D721Med (cell line): ENCODE measurements around the gene RBM10.

Experiments used
- DNase-seq: peaks from one replicate; pipeline ENCODE4 v3.0.0; 2011; ENCODE audit warnings: low spot score; ENCODE audit not compliant: insufficient read length
- FAIRE-seq: peaks from 2 replicates; lab custom pipeline; 2011; peaks lifted over from hg19 to GRCh38; lab: Jason Lieb, UNC
- CTCF ChIP-seq: IDR thresholded peaks from 2 replicates; pipeline ENCODE4 v1.5.1; 2012; ENCODE audit warnings: mild to moderate bottlenecking, control low read depth; ENCODE audit not compliant: insufficient read depth; ENCODE audit errors: missing control alignments

Gene RBM10

DNA sequence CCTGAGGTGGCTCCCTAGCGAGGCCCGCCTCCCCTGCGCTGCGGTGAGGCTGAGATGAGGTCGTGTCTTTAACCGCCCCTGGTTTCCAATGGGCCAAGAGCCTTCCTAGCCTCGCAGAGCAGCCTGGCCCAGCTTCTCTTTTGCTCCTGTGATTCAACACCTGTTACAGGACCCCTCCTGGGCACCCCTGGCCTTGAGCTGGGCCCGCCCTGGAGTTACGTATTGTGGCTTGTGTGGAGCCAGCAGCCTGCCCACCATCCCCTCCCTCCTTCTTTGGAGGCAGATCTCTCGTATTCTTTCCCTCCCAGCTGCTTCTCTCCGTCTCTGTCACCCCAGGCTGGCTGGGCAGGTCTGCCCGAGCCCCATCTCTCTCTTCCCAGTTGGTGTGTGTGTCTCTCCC is 29.4 kb downstream of the RBM10 start:
- FAIRE-seq (no peak), DNase-seq (no peak)
- TF ChIP-seq CTCF, result no peak

GRCh38 chrX:47174846-47175587 is 30.0 kb downstream of the RBM10 start:
- no peak for FAIRE-seq
- no peak for DNase-seq
- TF ChIP-seq CTCF, result no peak

DNA sequence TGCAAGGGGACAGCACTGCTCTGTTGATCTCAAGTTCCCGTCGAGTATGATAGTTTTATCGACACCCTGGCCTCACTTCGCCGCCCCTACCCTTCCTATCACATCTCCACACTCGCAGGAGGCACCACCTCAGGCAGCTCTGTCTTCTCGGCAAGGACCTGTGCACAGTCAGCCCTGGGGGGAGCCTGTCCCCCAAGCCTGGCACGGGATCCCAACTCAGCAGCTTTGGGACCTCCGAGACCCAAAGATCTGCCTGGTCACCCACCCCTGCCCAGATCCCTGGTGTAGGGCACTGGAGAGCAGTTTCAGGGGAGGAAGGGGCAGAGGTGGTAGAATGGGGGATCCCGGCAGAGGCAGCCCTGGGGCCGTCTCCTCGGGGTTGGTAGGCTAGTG is 30.6 kb downstream of the RBM10 start:
- DNase-seq, result no peak
- FAIRE-seq, result no peak
- TF ChIP-seq CTCF, result no peak

DNA sequence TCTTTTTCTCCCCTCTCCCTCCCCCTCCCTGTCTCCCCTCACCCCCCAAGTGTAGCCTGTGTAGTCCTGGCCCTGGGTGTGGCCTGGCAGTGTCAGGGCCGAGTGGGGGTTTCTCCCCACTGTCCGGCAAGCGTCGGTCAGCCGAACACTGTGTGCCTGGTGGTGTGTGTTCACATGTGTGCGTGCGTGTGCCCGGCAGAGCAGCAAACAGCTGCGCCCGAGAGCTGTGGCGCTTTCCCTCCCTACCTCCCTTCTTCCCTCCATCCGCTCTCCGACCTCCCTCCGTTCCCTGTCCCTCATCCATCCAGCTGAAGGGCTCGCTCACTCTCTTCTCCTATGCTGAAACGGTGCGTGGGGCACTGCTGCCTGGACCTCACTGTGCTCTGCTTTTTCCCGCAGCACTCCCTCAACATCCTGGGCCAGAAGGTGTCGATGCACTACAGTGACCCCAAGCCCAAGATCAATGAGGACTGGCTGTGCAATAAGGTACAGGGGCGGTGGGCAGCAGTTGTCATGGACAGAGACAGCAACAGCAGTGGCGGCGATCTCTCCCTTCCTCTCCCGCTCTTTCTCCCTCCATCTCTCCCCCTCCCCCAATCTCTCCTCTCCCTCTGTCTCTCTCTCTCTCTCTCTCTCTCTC is 31.2 kb downstream of the RBM10 start:
- no peak for FAIRE-seq
- TF ChIP-seq CTCF, result no peak
- DNase-seq, result no peak

GRCh38 chrX:47177079-47177478 is 32.1 kb downstream of the RBM10 start:
- DNase-seq (no peak), FAIRE-seq (no peak)
- no peak for TF ChIP-seq CTCF

- no peak for DNase-seq
- FAIRE-seq, result no peak
- TF ChIP-seq CTCF, result no peak
Observed at GRCh38 chrX:47178337-47178736, 33.3 kb downstream of the RBM10 start.
